Measurements from ENCODE around the gene LONRF2.

DNA sequence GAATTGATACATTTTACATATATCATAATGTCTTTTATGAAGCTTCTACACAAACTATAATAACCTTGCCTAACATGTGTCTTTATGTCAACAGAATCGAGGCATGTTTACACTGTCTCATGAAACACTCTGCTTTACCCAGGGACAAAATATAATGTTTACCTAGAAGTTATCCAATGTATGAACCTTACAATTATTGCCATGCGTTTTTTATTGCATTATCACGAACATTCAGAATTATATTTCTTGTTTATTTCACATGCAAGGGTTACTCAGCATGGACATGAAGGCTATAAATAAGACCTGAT lies 19.8 kb downstream of the LONRF2 start:
- TF ChIP-seq, protein P1, sequence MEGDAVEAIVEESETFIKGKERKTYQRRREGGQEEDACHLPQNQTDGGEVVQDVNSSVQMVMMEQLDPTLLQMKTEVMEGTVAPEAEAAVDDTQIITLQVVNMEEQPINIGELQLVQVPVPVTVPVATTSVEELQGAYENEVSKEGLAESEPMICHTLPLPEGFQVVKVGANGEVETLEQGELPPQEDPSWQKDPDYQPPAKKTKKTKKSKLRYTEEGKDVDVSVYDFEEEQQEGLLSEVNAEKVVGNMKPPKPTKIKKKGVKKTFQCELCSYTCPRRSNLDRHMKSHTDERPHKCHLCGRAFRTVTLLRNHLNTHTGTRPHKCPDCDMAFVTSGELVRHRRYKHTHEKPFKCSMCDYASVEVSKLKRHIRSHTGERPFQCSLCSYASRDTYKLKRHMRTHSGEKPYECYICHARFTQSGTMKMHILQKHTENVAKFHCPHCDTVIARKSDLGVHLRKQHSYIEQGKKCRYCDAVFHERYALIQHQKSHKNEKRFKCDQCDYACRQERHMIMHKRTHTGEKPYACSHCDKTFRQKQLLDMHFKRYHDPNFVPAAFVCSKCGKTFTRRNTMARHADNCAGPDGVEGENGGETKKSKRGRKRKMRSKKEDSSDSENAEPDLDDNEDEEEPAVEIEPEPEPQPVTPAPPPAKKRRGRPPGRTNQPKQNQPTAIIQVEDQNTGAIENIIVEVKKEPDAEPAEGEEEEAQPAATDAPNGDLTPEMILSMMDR (IDR thresholded peaks at IDR 0.05 in 2 of 3, conservative IDR thresholded peaks at IDR 0.05 in 1 of 3; ENCODE audit: borderline replicate concordance in 1 of 3, insufficient read depth in 1 of 3, low read depth in 2 of 3, low read length in 2 of 3): no peak
- no peak for TF ChIP-seq ZFX (IDR thresholded peaks at IDR 0.05)
- TF ChIP-seq EZH2 (IDR thresholded peaks at IDR 0.05): no peak
- no peak for TF ChIP-seq POLR2A (IDR thresholded peaks at IDR 0.05; ENCODE audit: borderline replicate concordance, extremely low read depth, insufficient read depth, insufficient read length)
- TF ChIP-seq MAX (IDR thresholded peaks at IDR 0.05): no peak
- no peak for TF ChIP-seq CEBPB (IDR thresholded peaks at IDR 0.05; ENCODE audit: low read depth)
- no peak for TF ChIP-seq POLR2AphosphoS5 (IDR thresholded peaks at IDR 0.05; ENCODE audit: low read depth, low read length)
- no peak for TF ChIP-seq ATF3 (IDR thresholded peaks at IDR 0.05)
- no peak for TF ChIP-seq RAD21 (IDR thresholded peaks at IDR 0.05; ENCODE audit: low read depth)
- TF ChIP-seq, protein P2, sequence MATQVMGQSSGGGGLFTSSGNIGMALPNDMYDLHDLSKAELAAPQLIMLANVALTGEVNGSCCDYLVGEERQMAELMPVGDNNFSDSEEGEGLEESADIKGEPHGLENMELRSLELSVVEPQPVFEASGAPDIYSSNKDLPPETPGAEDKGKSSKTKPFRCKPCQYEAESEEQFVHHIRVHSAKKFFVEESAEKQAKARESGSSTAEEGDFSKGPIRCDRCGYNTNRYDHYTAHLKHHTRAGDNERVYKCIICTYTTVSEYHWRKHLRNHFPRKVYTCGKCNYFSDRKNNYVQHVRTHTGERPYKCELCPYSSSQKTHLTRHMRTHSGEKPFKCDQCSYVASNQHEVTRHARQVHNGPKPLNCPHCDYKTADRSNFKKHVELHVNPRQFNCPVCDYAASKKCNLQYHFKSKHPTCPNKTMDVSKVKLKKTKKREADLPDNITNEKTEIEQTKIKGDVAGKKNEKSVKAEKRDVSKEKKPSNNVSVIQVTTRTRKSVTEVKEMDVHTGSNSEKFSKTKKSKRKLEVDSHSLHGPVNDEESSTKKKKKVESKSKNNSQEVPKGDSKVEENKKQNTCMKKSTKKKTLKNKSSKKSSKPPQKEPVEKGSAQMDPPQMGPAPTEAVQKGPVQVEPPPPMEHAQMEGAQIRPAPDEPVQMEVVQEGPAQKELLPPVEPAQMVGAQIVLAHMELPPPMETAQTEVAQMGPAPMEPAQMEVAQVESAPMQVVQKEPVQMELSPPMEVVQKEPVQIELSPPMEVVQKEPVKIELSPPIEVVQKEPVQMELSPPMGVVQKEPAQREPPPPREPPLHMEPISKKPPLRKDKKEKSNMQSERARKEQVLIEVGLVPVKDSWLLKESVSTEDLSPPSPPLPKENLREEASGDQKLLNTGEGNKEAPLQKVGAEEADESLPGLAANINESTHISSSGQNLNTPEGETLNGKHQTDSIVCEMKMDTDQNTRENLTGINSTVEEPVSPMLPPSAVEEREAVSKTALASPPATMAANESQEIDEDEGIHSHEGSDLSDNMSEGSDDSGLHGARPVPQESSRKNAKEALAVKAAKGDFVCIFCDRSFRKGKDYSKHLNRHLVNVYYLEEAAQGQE (IDR thresholded peaks at IDR 0.05; ENCODE audit: low read depth): no peak
- TF ChIP-seq YY1 (IDR thresholded peaks at IDR 0.05; ENCODE audit: extremely low read depth, insufficient replicate concordance, low read depth, low read length): no peak

All from HCT116 (cell line).